HepG2 (cell line): ENCODE data around the gene CCNO. TPM values are rescaled to one million over a fixed set of nuclear protein-coding genes. Genes with fewer than 3 reads are reported as not detected.

Source experiments
- BHLHE40 ChIP-seq: IDR thresholded peaks from 2 replicates; pipeline ENCODE4 v1.6.1; 2011; ENCODE audit warnings: low read length, improper control_type of control experiment
- ERF ChIP-seq: IDR thresholded peaks from 2 replicates; pipeline ENCODE4 v1.6.1; 2018; ENCODE audit warnings: missing biosample characterization, missing genetic modification reagents
- FOXJ3 ChIP-seq: sonication (generic); formaldehyde crosslinking; IDR thresholded peaks from 2 replicates; pipeline ENCODE4 v1.4.0; 2020; ENCODE audit warnings: missing genetic modification reagents, mild to moderate bottlenecking, borderline replicate concordance
- MED8 ChIP-seq: sonication (generic); formaldehyde crosslinking; IDR thresholded peaks from 2 replicates; pipeline ENCODE4 v1.8.1; 2023; ENCODE audit warnings: mild to moderate bottlenecking, missing genetic modification reagents; ENCODE audit not compliant: insufficient replicate concordance
- MIER3 ChIP-seq: IDR thresholded peaks from 2 replicates; pipeline ENCODE4 v1.6.1; 2016; ENCODE audit warnings: missing compliant biosample characterization, borderline replicate concordance
- NONO ChIP-seq, 2 experiments: fragments of 450-650 bp in 1 of 2; sonication (generic) in 1 of 2; formaldehyde crosslinking in 1 of 2; IDR thresholded peaks in 1 of 2; conservative IDR thresholded peaks in 1 of 2; 2 replicates each; pipeline versions ENCODE4 v1.6.1 to v1.8.0; 2017 to 2022; ENCODE audit warnings: mild to moderate bottlenecking in 1 of 2, missing genetic modification reagents in 1 of 2, moderate library complexity in 1 of 2
- PHB2 ChIP-seq: fragments of 450-650 bp; IDR thresholded peaks from 2 replicates; pipeline ENCODE4 v1.6.1; 2018; ENCODE audit not compliant: partially characterized antibody
- RXRA ChIP-seq: sonication (generic); formaldehyde crosslinking; IDR thresholded peaks from 2 replicates; pipeline ENCODE4 v1.5.1; 2020; ENCODE audit warnings: missing genetic modification reagents
- SAFB2 ChIP-seq: sonication (generic); formaldehyde crosslinking; IDR thresholded peaks from 2 replicates; pipeline ENCODE4 v1.5.1; 2020; ENCODE audit warnings: missing genetic modification reagents, low read depth, mild to moderate bottlenecking, borderline replicate concordance
- SP140L ChIP-seq: sonication (generic); formaldehyde crosslinking; IDR thresholded peaks from 2 replicates; pipeline ENCODE4 v1.4.0; 2020; ENCODE audit warnings: missing genetic modification reagents, borderline replicate concordance
- XBP1 ChIP-seq: sonication (generic); formaldehyde crosslinking; IDR thresholded peaks from 2 replicates; pipeline ENCODE4 v1.5.0; 2020; ENCODE audit warnings: missing genetic modification reagents
- YEATS4 ChIP-seq: sonication (generic); formaldehyde crosslinking; IDR thresholded peaks from 2 replicates; pipeline ENCODE4 v1.4.0; 2020; ENCODE audit warnings: missing genetic modification reagents, borderline replicate concordance
- ZBTB8A ChIP-seq: sonication (generic); formaldehyde crosslinking; IDR thresholded peaks from 2 replicates; pipeline ENCODE4 v1.4.0; 2020; ENCODE audit warnings: mild to moderate bottlenecking, low read depth, missing genetic modification reagents, borderline replicate concordance
- ZNF430 ChIP-seq: sonication (generic); formaldehyde crosslinking; IDR thresholded peaks from 2 replicates; pipeline ENCODE4 v1.9.0; 2021; ENCODE audit warnings: mild to moderate bottlenecking, missing genetic modification reagents
- polyA plus RNA-seq, 8 experiments: library from polyadenylated mRNA; depleted of rRNA in 3 of 8; stranded (reverse) in 7 of 8; unstranded in 1 of 8; fragments of >200 nt; fragmentation: Illumina TruSeq in 4 of 8; extraction: Trizol in 4 of 8; gene quantifications; 2 replicates each; pipeline versions ENCODE4 v1.2.1 to v1.2.3, GENCODE V29; 2011 to 2016; ENCODE audit warnings: low read depth in 4 of 8, missing spikeins in 1 of 8, mixed read lengths in 1 of 8; ENCODE audit not compliant: insufficient read depth in 1 of 8
- total RNA-seq, 5 experiments: library from RNA; depleted of rRNA; stranded (reverse); fragments of >200 nt; fragmentation: Illumina TruSeq; extraction: Trizol; gene quantifications; 2 replicates each; pipeline ENCODE4 v1.2.3, GENCODE V29; 2016; ENCODE audit warnings: low read depth in 1 of 5
- TF ChIP-seq, protein P1 (sequence below): sonication (generic); formaldehyde crosslinking; IDR thresholded peaks from 2 replicates; pipeline ENCODE4 v1.8.1; 2023; ENCODE audit warnings: mild to moderate bottlenecking, missing genetic modification reagents, borderline replicate concordance
- TF ChIP-seq, protein P2 (sequence below): sonication (generic); formaldehyde crosslinking; IDR thresholded peaks from 2 replicates; pipeline ENCODE4 v1.5.1; 2020; ENCODE audit warnings: missing genetic modification reagents, mild to moderate bottlenecking, borderline replicate concordance
- TF ChIP-seq, protein P3 (sequence below): sonication (generic); formaldehyde crosslinking; IDR thresholded peaks from 2 replicates; pipeline ENCODE4 v1.5.0; 2020; ENCODE audit warnings: mild to moderate bottlenecking, missing genetic modification reagents, borderline replicate concordance
- TF ChIP-seq, protein P4 (sequence below): sonication (generic); formaldehyde crosslinking; IDR thresholded peaks from 2 replicates; pipeline ENCODE4 v1.8.1; 2023; ENCODE audit warnings: mild to moderate bottlenecking, inconsistent platforms, moderate library complexity, missing genetic modification reagents, borderline replicate concordance
- TF ChIP-seq, protein P5 (sequence below): sonication (generic); formaldehyde crosslinking; conservative IDR thresholded peaks from 2 replicates; pipeline ENCODE4 v1.8.0; 2022; ENCODE audit warnings: low read depth, missing genetic modification reagents

The CCNO gene
- total and polyA plus RNA-seq, 2 of the 13 experiments (the other 11 are each of a cell fraction or from before 2014, with no cell fraction given) = 0.07 TPM; not detected in 1

DNA sequence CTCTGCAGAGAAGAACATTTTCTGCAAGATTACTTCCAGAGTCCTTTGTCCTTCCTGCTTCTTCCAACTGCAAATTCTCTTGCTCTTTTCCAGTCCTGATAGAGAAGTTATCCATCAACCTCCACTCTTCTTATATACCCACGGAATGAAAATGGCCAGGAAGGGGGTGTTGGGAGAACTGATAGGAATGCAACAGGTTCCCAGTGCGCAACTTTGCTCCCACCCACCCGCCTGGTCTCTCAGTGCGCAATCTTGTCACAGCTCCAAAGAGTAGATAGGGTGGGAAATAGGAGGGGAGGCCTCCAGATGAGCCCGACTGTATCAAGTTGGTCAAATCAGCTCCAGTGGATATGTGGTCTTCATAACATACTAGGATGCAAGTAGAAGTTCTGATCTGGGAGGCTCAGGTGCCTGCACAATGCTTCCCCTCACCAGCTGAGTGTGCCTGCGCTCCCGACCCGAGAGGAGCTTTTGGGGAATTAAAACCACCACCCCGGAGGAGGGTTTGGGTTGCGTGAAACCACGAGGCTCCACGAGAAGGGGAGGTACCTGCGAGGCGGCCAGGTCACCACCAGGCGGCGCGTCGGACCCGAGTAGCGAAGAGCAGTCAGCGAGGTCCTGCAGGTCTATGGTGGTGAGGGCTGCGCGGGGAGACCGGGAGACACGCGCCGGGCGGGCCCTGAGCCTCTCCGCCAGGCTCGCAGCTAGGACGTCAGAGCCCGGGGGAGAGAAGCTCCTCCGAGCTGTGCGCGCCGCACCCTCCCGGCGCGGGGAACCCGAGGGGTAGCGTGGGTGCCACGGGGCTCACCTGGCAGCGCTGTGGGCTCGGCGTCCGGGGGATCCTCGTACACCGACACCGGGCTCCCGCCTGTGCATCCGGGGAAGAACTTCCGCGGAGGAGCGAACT lies 7.1 kb downstream of the CCNO start (continued):
- TF ChIP-seq, protein P1, sequence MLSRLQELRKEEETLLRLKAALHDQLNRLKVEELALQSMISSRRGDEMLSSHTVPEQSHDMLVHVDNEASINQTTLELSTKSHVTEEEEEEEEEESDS (CRISPR knock-in tag) = no peak
- TF ChIP-seq SP140L (CRISPR knock-in tag) (no peak), NONO (IDR thresholded peaks at IDR 0.05) (no peak), NONO (CRISPR knock-in tag; conservative IDR thresholded peaks at IDR 0.05) (no peak; the same call in 1 of the 2 replicates), ZBTB8A (CRISPR knock-in tag) (no peak), ZNF430 (CRISPR knock-in tag) (0 out of 2 replicates have a peak, but pooled peaks have one; percentile 26), MED8 (CRISPR knock-in tag) (no peak), MIER3 (CRISPR knock-in tag) (no peak), FOXJ3 (CRISPR knock-in tag) (no peak), RXRA (CRISPR knock-in tag) (0 out of 2 replicates have a peak, but pooled peaks have one; percentile 25), PHB2 (no peak), XBP1 (no peak), BHLHE40 (no peak), SAFB2 (CRISPR knock-in tag) (no peak), ERF (no peak), YEATS4 (CRISPR knock-in tag) (0 out of 2 replicates have a peak, but pooled peaks have one; percentile 11)
- TF ChIP-seq, protein P2, sequence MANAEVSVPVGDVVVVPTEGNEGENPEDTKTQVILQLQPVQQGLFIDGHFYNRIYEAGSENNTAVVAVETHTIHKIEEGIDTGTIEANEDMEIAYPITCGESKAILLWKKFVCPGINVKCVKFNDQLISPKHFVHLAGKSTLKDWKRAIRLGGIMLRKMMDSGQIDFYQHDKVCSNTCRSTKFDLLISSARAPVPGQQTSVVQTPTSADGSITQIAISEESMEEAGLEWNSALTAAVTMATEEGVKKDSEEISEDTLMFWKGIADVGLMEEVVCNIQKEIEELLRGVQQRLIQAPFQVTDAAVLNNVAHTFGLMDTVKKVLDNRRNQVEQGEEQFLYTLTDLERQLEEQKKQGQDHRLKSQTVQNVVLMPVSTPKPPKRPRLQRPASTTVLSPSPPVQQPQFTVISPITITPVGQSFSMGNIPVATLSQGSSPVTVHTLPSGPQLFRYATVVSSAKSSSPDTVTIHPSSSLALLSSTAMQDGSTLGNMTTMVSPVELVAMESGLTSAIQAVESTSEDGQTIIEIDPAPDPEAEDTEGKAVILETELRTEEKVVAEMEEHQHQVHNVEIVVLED = 0 out of 2 replicates have a peak, but pooled peaks have one; percentile 34
- TF ChIP-seq, protein P3, sequence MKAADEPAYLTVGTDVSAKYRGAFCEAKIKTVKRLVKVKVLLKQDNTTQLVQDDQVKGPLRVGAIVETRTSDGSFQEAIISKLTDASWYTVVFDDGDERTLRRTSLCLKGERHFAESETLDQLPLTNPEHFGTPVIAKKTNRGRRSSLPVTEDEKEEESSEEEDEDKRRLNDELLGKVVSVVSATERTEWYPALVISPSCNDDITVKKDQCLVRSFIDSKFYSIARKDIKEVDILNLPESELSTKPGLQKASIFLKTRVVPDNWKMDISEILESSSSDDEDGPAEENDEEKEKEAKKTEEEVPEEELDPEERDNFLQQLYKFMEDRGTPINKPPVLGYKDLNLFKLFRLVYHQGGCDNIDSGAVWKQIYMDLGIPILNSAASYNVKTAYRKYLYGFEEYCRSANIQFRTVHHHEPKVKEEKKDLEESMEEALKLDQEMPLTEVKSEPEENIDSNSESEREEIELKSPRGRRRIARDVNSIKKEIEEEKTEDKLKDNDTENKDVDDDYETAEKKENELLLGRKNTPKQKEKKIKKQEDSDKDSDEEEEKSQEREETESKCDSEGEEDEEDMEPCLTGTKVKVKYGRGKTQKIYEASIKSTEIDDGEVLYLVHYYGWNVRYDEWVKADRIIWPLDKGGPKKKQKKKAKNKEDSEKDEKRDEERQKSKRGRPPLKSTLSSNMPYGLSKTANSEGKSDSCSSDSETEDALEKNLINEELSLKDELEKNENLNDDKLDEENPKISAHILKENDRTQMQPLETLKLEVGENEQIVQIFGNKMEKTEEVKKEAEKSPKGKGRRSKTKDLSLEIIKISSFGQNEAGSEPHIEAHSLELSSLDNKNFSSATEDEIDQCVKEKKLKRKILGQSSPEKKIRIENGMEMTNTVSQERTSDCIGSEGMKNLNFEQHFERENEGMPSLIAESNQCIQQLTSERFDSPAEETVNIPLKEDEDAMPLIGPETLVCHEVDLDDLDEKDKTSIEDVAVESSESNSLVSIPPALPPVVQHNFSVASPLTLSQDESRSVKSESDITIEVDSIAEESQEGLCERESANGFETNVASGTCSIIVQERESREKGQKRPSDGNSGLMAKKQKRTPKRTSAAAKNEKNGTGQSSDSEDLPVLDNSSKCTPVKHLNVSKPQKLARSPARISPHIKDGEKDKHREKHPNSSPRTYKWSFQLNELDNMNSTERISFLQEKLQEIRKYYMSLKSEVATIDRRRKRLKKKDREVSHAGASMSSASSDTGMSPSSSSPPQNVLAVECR (CRISPR knock-in tag) = peak; percentile 36; the same call in 1 of the 2 replicates
- TF ChIP-seq, protein P4, sequence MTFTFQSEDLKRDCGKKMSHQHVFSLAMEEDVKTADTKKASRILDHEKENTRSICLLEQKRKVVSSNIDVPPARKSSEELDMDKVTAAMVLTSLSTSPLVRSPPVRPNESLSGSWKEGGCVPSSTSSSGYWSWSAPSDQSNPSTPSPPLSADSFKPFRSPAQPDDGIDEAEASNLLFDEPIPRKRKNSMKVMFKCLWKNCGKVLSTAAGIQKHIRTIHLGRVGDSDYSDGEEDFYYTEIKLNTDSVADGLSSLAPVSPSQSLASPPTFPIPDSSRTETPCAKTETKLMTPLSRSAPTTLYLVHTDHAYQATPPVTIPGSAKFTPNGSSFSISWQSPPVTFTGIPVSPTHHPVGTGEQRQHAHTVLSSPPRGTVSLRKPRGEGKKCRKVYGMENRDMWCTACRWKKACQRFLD (CRISPR knock-in tag) = no peak
- TF ChIP-seq, protein P5, sequence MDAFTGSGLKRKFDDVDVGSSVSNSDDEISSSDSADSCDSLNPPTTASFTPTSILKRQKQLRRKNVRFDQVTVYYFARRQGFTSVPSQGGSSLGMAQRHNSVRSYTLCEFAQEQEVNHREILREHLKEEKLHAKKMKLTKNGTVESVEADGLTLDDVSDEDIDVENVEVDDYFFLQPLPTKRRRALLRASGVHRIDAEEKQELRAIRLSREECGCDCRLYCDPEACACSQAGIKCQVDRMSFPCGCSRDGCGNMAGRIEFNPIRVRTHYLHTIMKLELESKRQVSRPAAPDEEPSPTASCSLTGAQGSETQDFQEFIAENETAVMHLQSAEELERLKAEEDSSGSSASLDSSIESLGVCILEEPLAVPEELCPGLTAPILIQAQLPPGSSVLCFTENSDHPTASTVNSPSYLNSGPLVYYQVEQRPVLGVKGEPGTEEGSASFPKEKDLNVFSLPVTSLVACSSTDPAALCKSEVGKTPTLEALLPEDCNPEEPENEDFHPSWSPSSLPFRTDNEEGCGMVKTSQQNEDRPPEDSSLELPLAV (CRISPR knock-in tag) = no peak
